Measurements from ENCODE around the gene MAPKBP1.

The MAPKBP1 gene

GRCh38 chr15:41871175-41871905, 97.1 kb downstream of the MAPKBP1 start:
- TF ChIP-seq CTCF (IDR thresholded peaks at IDR 0.05; ENCODE audit: low read depth, low read length), result no peak
- Histone ChIP-seq H3K4me3 (ENCODE audit: low read depth, low read length) (no peak overlapping the region), H3K27ac (no peak overlapping the region), H3K36me3 (no peaks in the 10 kb centered on the region), H3K27me3 (ENCODE audit: insufficient read depth, low read depth, severe bottlenecking) (no peaks in the 10 kb centered on the region), H3K9me3 (ENCODE audit: severe bottlenecking) (no peaks in the 10 kb centered on the region)
- no peak for DNase-seq

DNA sequence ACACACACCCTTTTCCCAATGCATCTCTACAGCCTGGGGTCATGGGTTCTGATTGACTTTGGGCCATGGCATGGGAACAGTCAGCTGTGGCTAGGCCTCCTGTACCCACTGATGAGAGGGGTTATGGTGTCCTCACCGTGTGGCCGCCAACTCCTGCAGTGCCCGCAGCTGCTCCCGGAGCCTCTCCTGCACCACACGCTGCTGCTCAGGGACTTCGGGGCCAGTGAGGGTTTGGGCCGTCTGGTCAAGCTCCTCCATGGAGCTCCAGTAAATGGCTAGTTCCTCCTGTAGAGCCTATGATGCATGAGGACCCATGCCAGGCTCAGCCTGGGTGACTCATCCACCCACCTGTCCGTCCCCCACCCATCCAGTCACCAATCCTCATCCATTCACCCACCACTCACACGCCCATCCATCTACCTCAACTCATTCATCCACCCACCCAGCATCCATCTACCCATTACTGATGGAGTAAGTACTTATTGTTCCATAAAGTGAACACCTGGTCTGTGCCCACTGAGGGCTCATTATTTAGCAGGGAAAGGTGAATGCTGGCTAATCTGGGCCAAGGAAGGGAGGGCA, 98.0 kb downstream of the MAPKBP1 start:
- no peak overlapping the region for H3K4me3 ChIP-seq (ENCODE audit: low read depth, low read length)
- no peaks in the 10 kb centered on the region for H3K36me3 ChIP-seq
- no peak for DNase-seq
- H3K27me3 ChIP-seq (ENCODE audit: insufficient read depth, low read depth, severe bottlenecking), result no peaks in the 10 kb centered on the region
- no peak for TF ChIP-seq CTCF (IDR thresholded peaks at IDR 0.05; ENCODE audit: low read depth, low read length)
- H3K27ac ChIP-seq, result no peak overlapping the region
- H3K9me3 ChIP-seq (ENCODE audit: severe bottlenecking), result no peaks in the 10 kb centered on the region

- no peak for DNase-seq
- no peaks in the 10 kb centered on the region for H3K27me3 ChIP-seq (ENCODE audit: insufficient read depth, low read depth, severe bottlenecking)
Measured at GRCh38 chr15:41873711-41874110, 99.4 kb downstream of the MAPKBP1 start.

GRCh38 chr15:41874736-41875135, 100.5 kb downstream of the MAPKBP1 start:
- Histone ChIP-seq H3K36me3 (no peaks in the 10 kb centered on the region), H3K4me3 (ENCODE audit: low read depth, low read length) (no peak overlapping the region), H3K9me3 (ENCODE audit: severe bottlenecking) (no peaks in the 10 kb centered on the region), H3K27ac (no peak overlapping the region), H3K27me3 (ENCODE audit: insufficient read depth, low read depth, severe bottlenecking) (no peaks in the 10 kb centered on the region)
- no peak for DNase-seq
- TF ChIP-seq CTCF (IDR thresholded peaks at IDR 0.05; ENCODE audit: low read depth, low read length), result no peak

More at GRCh38 chr15:41873711-41874110, 99.4 kb downstream of the MAPKBP1 start:
- TF ChIP-seq CTCF (IDR thresholded peaks at IDR 0.05; ENCODE audit: low read depth, low read length), result no peak
- Histone ChIP-seq H3K36me3 (no peaks in the 10 kb centered on the region), H3K9me3 (ENCODE audit: severe bottlenecking) (no peaks in the 10 kb centered on the region), H3K27ac (no peak overlapping the region), H3K4me3 (ENCODE audit: low read depth, low read length) (no peak overlapping the region)

DNA sequence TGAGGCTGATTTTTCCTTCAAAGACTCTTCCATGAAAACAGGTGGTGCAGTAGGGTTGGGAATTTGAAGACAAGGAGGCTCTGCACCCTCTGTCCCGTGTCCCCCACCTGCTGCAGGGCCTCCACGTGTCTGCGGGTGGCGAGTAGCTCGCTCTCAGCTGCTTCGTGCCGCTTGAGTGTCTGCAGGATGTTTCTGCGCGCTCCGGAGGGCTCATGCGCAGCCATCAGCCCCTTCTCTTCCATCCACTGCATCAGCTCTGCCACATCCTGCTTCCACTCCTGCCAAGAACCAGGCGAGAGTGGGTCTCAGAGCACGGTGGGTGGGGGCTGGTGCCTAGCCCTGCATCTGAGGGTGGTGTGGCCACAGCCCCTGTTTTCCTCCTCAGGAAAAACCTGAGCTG, 101.7 kb downstream of the MAPKBP1 start:
- no peaks in the 10 kb centered on the region for H3K36me3 ChIP-seq
- no peak overlapping the region for H3K4me3 ChIP-seq (ENCODE audit: low read depth, low read length)
- no peak for TF ChIP-seq CTCF (IDR thresholded peaks at IDR 0.05; ENCODE audit: low read depth, low read length)
- H3K27ac ChIP-seq, result no peak overlapping the region
- H3K9me3 ChIP-seq (ENCODE audit: severe bottlenecking), result no peaks in the 10 kb centered on the region
- no peak for DNase-seq
- no peaks in the 10 kb centered on the region for H3K27me3 ChIP-seq (ENCODE audit: insufficient read depth, low read depth, severe bottlenecking)
